GM12891 (cell line): ENCODE measurements around the gene RNF130.

ENCODE experiments used
- DNase-seq: peaks from one replicate; pipeline ENCODE4 v3.0.0; 2011; ENCODE audit warnings: low spot score; ENCODE audit not compliant: insufficient read length
- FAIRE-seq: peaks from 2 replicates; lab custom pipeline; 2011; peaks lifted over from hg19 to GRCh38; lab: Jason Lieb, UNC
- PAX5 ChIP-seq: IDR thresholded peaks from 2 replicates; pipeline ENCODE4 v1.6.1; 2011; ENCODE audit warnings: low read length, moderate library complexity, mild to moderate bottlenecking; ENCODE audit not compliant: insufficient read depth, severe bottlenecking
- POLR2A ChIP-seq: IDR thresholded peaks from 2 replicates; pipeline ENCODE4 v1.6.1; 2011; ENCODE audit warnings: low read depth, low read length, control low read depth
- POLR2AphosphoS5 ChIP-seq: IDR thresholded peaks from 2 replicates; pipeline ENCODE4 v1.6.1; 2011; ENCODE audit warnings: low read depth, low read length, control low read depth
- POU2F2 ChIP-seq: IDR thresholded peaks from 2 replicates; pipeline ENCODE4 v1.6.1; 2011; ENCODE audit warnings: low read depth, mild to moderate bottlenecking, control low read depth, low read length, moderate library complexity
- SPI1 ChIP-seq: IDR thresholded peaks from 2 replicates; pipeline ENCODE4 v1.6.1; 2011; ENCODE audit warnings: low read depth, low read length, control low read depth
- TAF1 ChIP-seq: IDR thresholded peaks from 2 replicates; pipeline ENCODE4 v1.6.1; 2011; ENCODE audit warnings: low read depth, low read length, control low read depth

Gene RNF130

GRCh38 chr5:179978792-179979191, 92.8 kb downstream of the RNF130 start:
- FAIRE-seq = no peak
- DNase-seq = no peak
- TF ChIP-seq POLR2A (no peak), POLR2AphosphoS5 (no peak), SPI1 (no peak), PAX5 (no peak), POU2F2 (no peak), TAF1 (no peak)

- DNase-seq (no peak), FAIRE-seq (no peak)
- TF ChIP-seq SPI1 (no peak), PAX5 (no peak), TAF1 (no peak), POU2F2 (no peak), POLR2AphosphoS5 (no peak), POLR2A (no peak)
Observed at GRCh38 chr5:179975713-179976134, 95.8 kb downstream of the RNF130 start.

- FAIRE-seq = peak; percentile 89
- TF ChIP-seq PAX5 (no peak), POLR2A (no peak), SPI1 (no peak), TAF1 (no peak), POU2F2 (no peak), POLR2AphosphoS5 (no peak)
- peak; percentile 38 for DNase-seq
Observed at GRCh38 chr5:179974946-179975712, 96.4 kb downstream of the RNF130 start.

- no peak for FAIRE-seq
- TF ChIP-seq POLR2AphosphoS5 (no peak), SPI1 (no peak), POLR2A (no peak), TAF1 (no peak), POU2F2 (no peak), PAX5 (no peak)
- DNase-seq = no peak
Observed at GRCh38 chr5:179974246-179974945, 97.2 kb downstream of the RNF130 start.

- FAIRE-seq (no peak), DNase-seq (no peak)
- TF ChIP-seq POLR2A (no peak), POLR2AphosphoS5 (no peak), POU2F2 (no peak), TAF1 (no peak), PAX5 (no peak), SPI1 (no peak)
Observed at GRCh38 chr5:179973391-179973790, 98.2 kb downstream of the RNF130 start.

GRCh38 chr5:179969110-179969509, 102.4 kb downstream of the RNF130 start:
- TF ChIP-seq POLR2AphosphoS5 = no peak
- TF ChIP-seq SPI1 = no peak
- TF ChIP-seq PAX5 = no peak
- no peak for TF ChIP-seq POLR2A
- TF ChIP-seq POU2F2 = no peak
- no peak for TF ChIP-seq TAF1
- FAIRE-seq = no peak
- DNase-seq = no peak

GRCh38 chr5:179967489-179967888, 104.1 kb downstream of the RNF130 start:
- TF ChIP-seq POLR2A = no peak
- no peak for TF ChIP-seq PAX5
- TF ChIP-seq SPI1 = no peak
- no peak for TF ChIP-seq TAF1
- no peak for TF ChIP-seq POU2F2
- TF ChIP-seq POLR2AphosphoS5 = no peak
- FAIRE-seq = no peak
- DNase-seq = no peak

GRCh38 chr5:179964015-179964414, 107.5 kb downstream of the RNF130 start:
- DNase-seq = no peak
- no peak for TF ChIP-seq SPI1
- TF ChIP-seq TAF1 = no peak
- no peak for TF ChIP-seq PAX5
- no peak for TF ChIP-seq POLR2AphosphoS5
- TF ChIP-seq POU2F2 = no peak
- TF ChIP-seq POLR2A = no peak
- no peak for FAIRE-seq

GRCh38 chr5:179963375-179963774, 108.2 kb downstream of the RNF130 start:
- DNase-seq (no peak), FAIRE-seq (no peak)
- TF ChIP-seq POLR2A (no peak), TAF1 (no peak), POLR2AphosphoS5 (no peak), PAX5 (no peak)
